ENCODE data around the gene OBP2A. TPM values are rescaled to one million over a fixed set of nuclear protein-coding genes. Genes with fewer than 3 reads are reported as not detected.

Gene OBP2A
- total RNA-seq, 1 donor from 2014 or later: not detected

DNA sequence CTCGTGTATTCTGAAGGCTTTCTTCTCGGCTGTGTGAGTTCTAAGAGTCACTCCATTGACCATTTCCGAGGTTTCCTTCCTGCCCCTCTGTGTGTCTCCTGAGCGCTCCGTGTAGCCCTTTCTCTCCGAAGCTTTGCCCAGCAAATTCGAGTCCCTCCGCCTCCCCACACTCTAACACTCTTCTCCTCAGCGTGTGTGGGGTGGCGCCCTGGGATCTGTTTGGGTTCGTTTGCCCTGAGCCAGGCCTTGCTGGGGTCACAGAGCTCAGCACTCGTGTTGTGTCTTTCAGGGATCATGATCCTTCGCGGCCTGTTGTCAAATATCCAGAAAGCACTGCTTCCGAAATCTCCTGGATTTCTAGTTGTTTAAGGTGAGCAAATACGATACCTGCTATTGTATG is 10.0 kb downstream of the OBP2A start:
- H3K9me3 Mint-ChIP-seq (ENCODE audit: unreplicated experiment): peaks cover 7% of the 10 kb centered on the region
- H3K4me1 ChIP-seq (ENCODE audit: insufficient read depth, low read length): no peaks in the 10 kb centered on the region
- H3K4me2 ChIP-seq (ENCODE audit: low read length): no peak overlapping the region
- FAIRE-seq (no peak), DNase-seq (ENCODE audit: low read depth) (no peak)
- H2AFZ ChIP-seq (ENCODE audit: low read depth, low read length): no peak overlapping the region
- H4K20me1 ChIP-seq (ENCODE audit: insufficient read depth, low read length): no peaks in the 10 kb centered on the region
- H3K79me2 ChIP-seq (ENCODE audit: insufficient read depth, low read length): no peaks in the 10 kb centered on the region
- peaks cover 16% of the 10 kb centered on the region for H3K27me3 Mint-ChIP-seq (ENCODE audit: low read depth, unreplicated experiment)
- H3K4me1 Mint-ChIP-seq (ENCODE audit: low read depth, unreplicated experiment): no peaks in the 10 kb centered on the region
- no peaks in the 10 kb centered on the region for H3K9me3 ChIP-seq (ENCODE audit: insufficient read depth, low read depth, low read length)
- H3K36me3 ChIP-seq (ENCODE audit: insufficient read depth, low read length): no peaks in the 10 kb centered on the region
- no peak overlapping the region for H3K4me3 ChIP-seq (ENCODE audit: insufficient read depth, low read depth, low read length)
- no peak overlapping the region for H3K27ac Mint-ChIP-seq (ENCODE audit: unreplicated experiment)
- no peak for TF ChIP-seq EZH2 (IDR thresholded peaks at IDR 0.05; ENCODE audit: insufficient read depth, low read length)
- TF ChIP-seq, protein P1, sequence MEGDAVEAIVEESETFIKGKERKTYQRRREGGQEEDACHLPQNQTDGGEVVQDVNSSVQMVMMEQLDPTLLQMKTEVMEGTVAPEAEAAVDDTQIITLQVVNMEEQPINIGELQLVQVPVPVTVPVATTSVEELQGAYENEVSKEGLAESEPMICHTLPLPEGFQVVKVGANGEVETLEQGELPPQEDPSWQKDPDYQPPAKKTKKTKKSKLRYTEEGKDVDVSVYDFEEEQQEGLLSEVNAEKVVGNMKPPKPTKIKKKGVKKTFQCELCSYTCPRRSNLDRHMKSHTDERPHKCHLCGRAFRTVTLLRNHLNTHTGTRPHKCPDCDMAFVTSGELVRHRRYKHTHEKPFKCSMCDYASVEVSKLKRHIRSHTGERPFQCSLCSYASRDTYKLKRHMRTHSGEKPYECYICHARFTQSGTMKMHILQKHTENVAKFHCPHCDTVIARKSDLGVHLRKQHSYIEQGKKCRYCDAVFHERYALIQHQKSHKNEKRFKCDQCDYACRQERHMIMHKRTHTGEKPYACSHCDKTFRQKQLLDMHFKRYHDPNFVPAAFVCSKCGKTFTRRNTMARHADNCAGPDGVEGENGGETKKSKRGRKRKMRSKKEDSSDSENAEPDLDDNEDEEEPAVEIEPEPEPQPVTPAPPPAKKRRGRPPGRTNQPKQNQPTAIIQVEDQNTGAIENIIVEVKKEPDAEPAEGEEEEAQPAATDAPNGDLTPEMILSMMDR (IDR thresholded peaks at IDR 0.05; ENCODE audit: insufficient read depth, low read depth, low read length): no peak
- no peak overlapping the region for H3K9ac ChIP-seq (ENCODE audit: low read length)
- H3K36me3 Mint-ChIP-seq (ENCODE audit: low read depth, unreplicated experiment): no peaks in the 10 kb centered on the region
- no peaks in the 10 kb centered on the region for H3K27me3 ChIP-seq (ENCODE audit: insufficient read depth, low read length)
- H3K27ac ChIP-seq (ENCODE audit: low read depth, low read length): no peak overlapping the region
- H3K4me3 Mint-ChIP-seq (ENCODE audit: unreplicated experiment): no peak overlapping the region

DNA sequence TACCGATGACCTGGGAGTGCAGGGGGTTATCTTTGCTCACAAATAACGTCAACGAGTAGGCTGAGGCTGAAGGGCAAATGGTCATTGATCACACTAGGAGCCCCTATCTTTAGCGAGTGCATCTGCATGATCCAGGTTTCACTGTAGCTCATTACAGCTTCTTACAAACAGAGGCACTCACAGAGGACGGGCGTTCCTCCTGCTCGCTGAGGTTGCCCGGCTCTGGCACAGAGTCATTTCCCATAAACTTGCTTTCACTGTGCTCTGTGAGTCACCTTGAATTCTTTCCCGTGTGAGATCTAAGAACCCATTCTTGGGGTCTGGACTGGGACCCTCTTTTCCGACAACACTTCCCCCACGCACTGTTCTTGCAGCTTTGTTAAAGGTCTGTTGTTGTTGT is 13.7 kb downstream of the OBP2A start:
- Histone ChIP-seq H3K4me1 (ENCODE audit: insufficient read depth, low read length) (no peaks in the 10 kb centered on the region), H4K20me1 (ENCODE audit: insufficient read depth, low read length) (no peaks in the 10 kb centered on the region), H3K36me3 (ENCODE audit: insufficient read depth, low read length) (no peaks in the 10 kb centered on the region), H3K27ac (ENCODE audit: low read depth, low read length) (no peak overlapping the region), H3K79me2 (ENCODE audit: insufficient read depth, low read length) (no peaks in the 10 kb centered on the region), H3K4me3 (ENCODE audit: insufficient read depth, low read depth, low read length) (no peak overlapping the region), H3K9ac (ENCODE audit: low read length) (no peak overlapping the region), H3K9me3 (ENCODE audit: insufficient read depth, low read depth, low read length) (no peaks in the 10 kb centered on the region), H3K4me2 (ENCODE audit: low read length) (no peak overlapping the region), H3K27me3 (ENCODE audit: insufficient read depth, low read length) (no peaks in the 10 kb centered on the region), H2AFZ (ENCODE audit: low read depth, low read length) (no peak overlapping the region)
- TF ChIP-seq, protein P1 (IDR thresholded peaks at IDR 0.05; ENCODE audit: insufficient read depth, low read depth, low read length): no peak
- no peak for TF ChIP-seq EZH2 (IDR thresholded peaks at IDR 0.05; ENCODE audit: insufficient read depth, low read length)
- Mint-ChIP-seq H3K27ac (ENCODE audit: unreplicated experiment) (no peak overlapping the region), H3K27me3 (ENCODE audit: low read depth, unreplicated experiment) (peaks cover 12% of the 10 kb centered on the region), H3K36me3 (ENCODE audit: low read depth, unreplicated experiment) (no peaks in the 10 kb centered on the region), H3K9me3 (ENCODE audit: unreplicated experiment) (peaks cover 2% of the 10 kb centered on the region), H3K4me1 (ENCODE audit: low read depth, unreplicated experiment) (no peaks in the 10 kb centered on the region), H3K4me3 (ENCODE audit: unreplicated experiment) (no peak overlapping the region)
- DNase-seq (ENCODE audit: low read depth) (no peak), FAIRE-seq (no peak)

DNA sequence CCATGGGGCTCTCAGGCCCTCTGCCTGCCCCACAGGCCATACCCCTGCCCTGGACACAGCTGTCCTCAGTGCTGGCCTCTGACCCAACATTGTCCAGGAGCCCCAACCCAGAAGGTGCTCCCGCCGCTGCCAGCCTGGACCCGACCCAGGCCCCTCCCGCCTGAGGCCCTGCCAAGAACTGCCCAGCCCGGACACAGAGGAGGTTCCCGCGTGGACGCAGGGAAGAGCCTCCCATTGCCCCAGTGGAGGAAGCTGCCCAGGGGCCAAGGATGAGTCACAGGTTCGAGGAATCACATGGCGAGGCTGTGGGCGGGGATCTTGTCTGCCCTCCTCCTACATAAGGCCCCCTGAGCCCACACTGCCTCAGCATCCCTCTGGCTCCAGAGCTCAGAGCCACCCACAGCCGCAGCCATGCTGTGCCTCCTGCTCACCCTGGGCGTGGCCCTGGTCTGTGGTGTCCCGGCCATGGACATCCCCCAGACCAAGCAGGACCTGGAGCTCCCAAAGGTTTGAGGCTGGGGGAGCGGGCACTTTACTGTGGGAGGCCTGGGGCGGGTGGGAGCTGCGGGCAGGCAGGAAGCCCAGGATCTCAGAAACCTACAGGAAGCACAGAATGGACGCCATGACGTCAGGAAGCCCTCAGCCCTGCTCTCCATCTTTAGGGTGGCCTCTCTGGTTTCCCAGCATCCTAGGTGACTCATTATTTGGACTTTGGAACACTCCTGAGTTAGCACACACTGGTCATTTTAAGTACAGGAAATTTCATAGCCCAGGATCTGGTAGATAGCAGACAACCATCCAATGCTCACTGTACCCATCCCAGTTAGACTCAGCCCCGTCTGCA is 15.7 kb downstream of the OBP2A start, which contains the start of gene PAEP:
PAEP (plus strand) TSS at position 366 of the 844 bp plus-strand sequence.
- Mint-ChIP-seq H3K27ac (ENCODE audit: unreplicated experiment) (no peak within 1 kb of the TSS), H3K9me3 (ENCODE audit: unreplicated experiment) (peaks cover 2% of the 10 kb centered on the region), H3K27me3 (ENCODE audit: low read depth, unreplicated experiment) (peaks cover 21% of the 10 kb centered on the region), H3K4me1 (ENCODE audit: low read depth, unreplicated experiment) (no peaks in the 10 kb centered on the region), H3K4me3 (ENCODE audit: unreplicated experiment) (no peak within 1 kb of the TSS), H3K36me3 (ENCODE audit: low read depth, unreplicated experiment) (no peaks in the 10 kb centered on the region)
- Histone ChIP-seq H3K36me3 (ENCODE audit: insufficient read depth, low read length) (no peaks in the 10 kb centered on the region), H3K9ac (ENCODE audit: low read length) (no peak within 1 kb of the TSS), H3K27me3 (ENCODE audit: insufficient read depth, low read length) (no peaks in the 10 kb centered on the region), H3K9me3 (ENCODE audit: insufficient read depth, low read depth, low read length) (peaks cover 2% of the 10 kb centered on the region), H4K20me1 (ENCODE audit: insufficient read depth, low read length) (no peaks in the 10 kb centered on the region), H3K27ac (ENCODE audit: low read depth, low read length) (no peak within 1 kb of the TSS), H3K4me3 (ENCODE audit: insufficient read depth, low read depth, low read length) (no peak within 1 kb of the TSS), H2AFZ (ENCODE audit: low read depth, low read length) (no peak within 1 kb of the TSS), H3K4me2 (ENCODE audit: low read length) (no peak within 1 kb of the TSS), H3K4me1 (ENCODE audit: insufficient read depth, low read length) (no peaks in the 10 kb centered on the region), H3K79me2 (ENCODE audit: insufficient read depth, low read length) (no peaks in the 10 kb centered on the region)
- FAIRE-seq: no peak
- no peak for DNase-seq (ENCODE audit: low read depth)
- no peak for TF ChIP-seq EZH2 (IDR thresholded peaks at IDR 0.05; ENCODE audit: insufficient read depth, low read length)
- TF ChIP-seq, protein P1 (IDR thresholded peaks at IDR 0.05; ENCODE audit: insufficient read depth, low read depth, low read length): no peak
